Measurements from ENCODE around the gene ZNF398. TPM values are rescaled to one million over a fixed set of nuclear protein-coding genes. Genes with fewer than 3 reads are reported as not detected.

Gene ZNF398
- total RNA-seq, 1 experiment from 2014 or later = 13.8 TPM

- intact Hi-C loops (cut with micrococcal nuclease) = no loop called here
- Mint-ChIP-seq H3K36me3 (ENCODE audit: insufficient read depth, unreplicated experiment) (peaks cover 51% of the 10 kb centered on the region), H3K27me3 (ENCODE audit: insufficient read depth, unreplicated experiment) (no peaks in the 10 kb centered on the region), H3K4me3 (ENCODE audit: unreplicated experiment) (no peak overlapping the region), H3K4me1 (ENCODE audit: insufficient read depth, unreplicated experiment) (peaks cover 6% of the 10 kb centered on the region), H3K27ac (ENCODE audit: low read depth, unreplicated experiment) (no peak overlapping the region), H3K9me3 (ENCODE audit: unreplicated experiment) (no peaks in the 10 kb centered on the region)
- TF ChIP-seq CTCF (IDR thresholded peaks at IDR 0.05; ENCODE audit: unreplicated experiment) = no peak
- no TSS peak for BruUV-seq (replicated peaks)
- POLR2A ChIA-PET = no interaction called here
- CTCF ChIA-PET = interaction anchor here (0.6 to 1.3 kb wide), 2 partner anchors 10 to 70 kb away, joined by 3 to 5 read pairs; partner anchors contain the start of gene ZNF398
- DNase-seq (ENCODE audit: unreplicated experiment) = no peak
Measured at GRCh38 chr7:149156898-149157297, 9.6 kb downstream of the ZNF398 start.

GRCh38 chr7:149161241-149161848, 14.1 kb downstream of the ZNF398 start:
- H3K9me3 Mint-ChIP-seq (ENCODE audit: unreplicated experiment) = no peaks in the 10 kb centered on the region
- no peak overlapping the region for H3K4me3 Mint-ChIP-seq (ENCODE audit: unreplicated experiment)
- CTCF ChIA-PET = interaction anchor here (0.5 to 6.0 kb wide), 6 partner anchors 13 to 1178 kb away, joined by 3 to 24 read pairs (median 3); partner anchors contain the start of gene ZNF398
- TF ChIP-seq CTCF (IDR thresholded peaks at IDR 0.05; ENCODE audit: unreplicated experiment) = no peak
- no peak for DNase-seq (ENCODE audit: unreplicated experiment)
- peaks cover 6% of the 10 kb centered on the region for H3K4me1 Mint-ChIP-seq (ENCODE audit: insufficient read depth, unreplicated experiment)
- BruUV-seq (replicated peaks) = no TSS peak
- H3K36me3 Mint-ChIP-seq (ENCODE audit: insufficient read depth, unreplicated experiment) = peaks cover 75% of the 10 kb centered on the region
- POLR2A ChIA-PET = interaction anchor here (1.4 kb wide), 1 partner anchor 13 kb away, joined by 3 read pairs; the partner anchor contains the start of gene ZNF398
- intact Hi-C loops (cut with micrococcal nuclease) = no loop called here
- no peak overlapping the region for H3K27ac Mint-ChIP-seq (ENCODE audit: low read depth, unreplicated experiment)
- no peaks in the 10 kb centered on the region for H3K27me3 Mint-ChIP-seq (ENCODE audit: insufficient read depth, unreplicated experiment)

DNA sequence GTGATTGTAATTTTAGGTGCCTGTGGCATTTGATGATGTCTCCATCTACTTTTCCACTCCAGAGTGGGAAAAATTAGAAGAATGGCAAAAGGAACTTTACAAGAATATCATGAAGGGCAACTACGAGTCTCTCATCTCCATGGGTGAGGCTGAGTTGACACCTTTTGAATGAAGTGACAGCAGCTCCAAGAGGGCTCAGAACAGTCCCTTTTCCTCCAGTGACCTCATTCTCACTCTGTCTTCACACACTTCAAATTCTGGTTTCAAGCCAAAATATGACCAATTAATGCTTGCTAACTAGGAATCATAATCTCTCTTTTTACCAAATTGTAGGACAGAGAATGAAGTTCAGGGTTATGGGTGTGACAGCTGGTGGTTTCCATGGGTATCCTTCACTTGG, 18.9 kb downstream of the ZNF398 start:
- Mint-ChIP-seq H3K4me1 (ENCODE audit: insufficient read depth, unreplicated experiment) (peaks cover 1% of the 10 kb centered on the region), H3K36me3 (ENCODE audit: insufficient read depth, unreplicated experiment) (peaks cover 86% of the 10 kb centered on the region), H3K4me3 (ENCODE audit: unreplicated experiment) (no peak overlapping the region), H3K27me3 (ENCODE audit: insufficient read depth, unreplicated experiment) (no peaks in the 10 kb centered on the region), H3K9me3 (ENCODE audit: unreplicated experiment) (no peaks in the 10 kb centered on the region), H3K27ac (ENCODE audit: low read depth, unreplicated experiment) (no peak overlapping the region)
- intact Hi-C loops (cut with micrococcal nuclease) = no loop called here
- TF ChIP-seq CTCF (IDR thresholded peaks at IDR 0.05; ENCODE audit: unreplicated experiment) = no peak
- no TSS peak for BruUV-seq (replicated peaks)
- CTCF ChIA-PET = interaction anchor here (0.6 to 1.4 kb wide), 4 partner anchors 14 to 74 kb away, joined by 3 to 4 read pairs (median 3); no protein-coding TSS in a partner anchor
- POLR2A ChIA-PET = interaction anchor here (1.4 to 1.5 kb wide), 2 partner anchors 17 to 30 kb away, joined by 4 to 9 read pairs; partner anchors contain the start of gene ZNF282
- no peak for DNase-seq (ENCODE audit: unreplicated experiment)

- ChIA-PET CTCF (interaction anchor here (0.6 to 1.4 kb wide), 6 partner anchors 14 to 73 kb away, joined by 3 to 4 read pairs (median 3); partner anchors contain the start of gene ZNF398), POLR2A (interaction anchor here (1.5 kb wide), 1 partner anchor 29 kb away, joined by 9 read pairs; the partner anchor contains the start of gene ZNF282)
- TF ChIP-seq CTCF (IDR thresholded peaks at IDR 0.05; ENCODE audit: unreplicated experiment) = no peak
- DNase-seq (ENCODE audit: unreplicated experiment) = no peak
- Mint-ChIP-seq H3K9me3 (ENCODE audit: unreplicated experiment) (no peaks in the 10 kb centered on the region), H3K36me3 (ENCODE audit: insufficient read depth, unreplicated experiment) (peaks cover 79% of the 10 kb centered on the region), H3K27ac (ENCODE audit: low read depth, unreplicated experiment) (no peak overlapping the region), H3K4me3 (ENCODE audit: unreplicated experiment) (no peak overlapping the region), H3K27me3 (ENCODE audit: insufficient read depth, unreplicated experiment) (no peaks in the 10 kb centered on the region), H3K4me1 (ENCODE audit: insufficient read depth, unreplicated experiment) (no peaks in the 10 kb centered on the region)
- BruUV-seq (replicated peaks) = no TSS peak
- intact Hi-C loops (cut with micrococcal nuclease) = no loop called here
Measured at GRCh38 chr7:149166630-149167352, 19.5 kb downstream of the ZNF398 start.

All from MCF 10A (cell line).